Endothelial cell of umbilical vein (primary cell): ENCODE data around the gene FBXL12. TPM values are rescaled to one million over a fixed set of nuclear protein-coding genes. Genes with fewer than 3 reads are reported as not detected.
A peak's percentile ranks its signal among the peaks of the same experiment; 100 is the strongest.

ENCODE experiments used
- Bru-seq: library from RNA; stranded (reverse); fragments of 400-500 nt; gene quantifications from one replicate; lab custom pipeline; 2021; lab: Mats Ljungman, UMichigan
- BruChase-seq, 2 experiments: library from RNA; stranded (reverse); fragments of 400-500 nt; gene quantifications; one replicate each; lab custom pipeline; 2021; lab: Mats Ljungman, UMichigan
- BruUV-seq: library from RNA; stranded (reverse); fragments of 400-500 nt; replicated peaks from 2 replicates; lab custom pipeline; 2021; lab: Mats Ljungman, UMichigan
- CTCF ChIA-PET: fragments of 300-600, 350-600 bp; sonication (Branson Sonifier 250); formaldehyde crosslinking; loops from one replicate; lab custom pipeline; 2021; ENCODE audit warnings: antibody characterized with exemption, inconsistent platforms; lab: Charles Lee
- POLR2A ChIA-PET: fragments of 300-600, 350-600 bp; sonication (Branson Sonifier 250); formaldehyde crosslinking; loops from one replicate; lab custom pipeline; 2021; ENCODE audit warnings: antibody characterized with exemption, inconsistent platforms; lab: Charles Lee
- DNase-seq: peaks from one replicate; pipeline ENCODE4 v3.0.0-alpha.2; 2011; ENCODE audit warnings: low read depth, low spot score
- FAIRE-seq: peaks from 2 replicates; lab custom pipeline; 2011; peaks lifted over from hg19 to GRCh38; lab: Jason Lieb, UNC
- H2AFZ ChIP-seq: 2 replicates; pipeline ENCODE4 v1.6.0; 2012; ENCODE audit warnings: low read depth, low read length, control low read depth, inconsistent platforms
- H3K27ac ChIP-seq: 2 replicates; pipeline ENCODE4 v1.5.1; 2011; ENCODE audit warnings: low read depth, mild to moderate bottlenecking, control low read depth, low read length, moderate library complexity; ENCODE audit not compliant: insufficient read depth
- H3K27me3 ChIP-seq, 2 experiments: 2 replicates each; pipeline versions ENCODE4 v1.6.0 to v1.6.1; 2011; ENCODE audit warnings: low read length in 2 of 2, mixed read lengths in 1 of 2; ENCODE audit not compliant: control insufficient read depth in 2 of 2, insufficient read depth in 2 of 2
- H3K36me3 ChIP-seq, 2 experiments: 2 replicates in 1 of 2; 3 replicates in 1 of 2; pipeline ENCODE4 v1.5.1; 2011; ENCODE audit warnings: low read length in 2 of 2, mild to moderate bottlenecking in 1 of 2, moderate library complexity in 1 of 2; ENCODE audit not compliant: control insufficient read depth in 2 of 2, insufficient read depth in 2 of 2; ENCODE audit errors: extremely low read depth in 1 of 2
- H3K4me1 ChIP-seq: 3 replicates; pipeline ENCODE4 v1.5.1; 2011; ENCODE audit warnings: mild to moderate bottlenecking, low read length; ENCODE audit not compliant: control insufficient read depth, insufficient read depth; ENCODE audit errors: extremely low read depth
- H3K4me2 ChIP-seq: 2 replicates; pipeline ENCODE4 v1.6.1; 2011; ENCODE audit warnings: low read length, control low read depth, mixed read lengths; ENCODE audit not compliant: insufficient read depth
- H3K4me3 ChIP-seq, 3 experiments: fragments of 200-600 bp in 1 of 3; sonication (generic), shearing (Covaris generic) in 1 of 3; replicated peaks in 1 of 3; 2 replicates each; pipeline ENCODE4 v1.5.1; 2011 to 2016; ENCODE audit warnings: control low read depth in 3 of 3, low read length in 3 of 3, mild to moderate bottlenecking in 2 of 3, inconsistent platforms in 1 of 3, low read depth in 1 of 3, moderate library complexity in 1 of 3; ENCODE audit not compliant: insufficient read depth in 1 of 3
- H3K79me2 ChIP-seq: 2 replicates; pipeline ENCODE4 v1.6.0; 2012; ENCODE audit warnings: low read length, inconsistent platforms; ENCODE audit not compliant: control insufficient read depth, insufficient read depth
- H3K9ac ChIP-seq: replicated peaks from 2 replicates; pipeline ENCODE3; 2011; ENCODE audit warnings: low read length, control low read depth; ENCODE audit not compliant: insufficient read depth; ENCODE audit errors: extremely low read depth
- H3K9me1 ChIP-seq: replicated peaks from 3 replicates; pipeline ENCODE4 v1.6.0; 2011; ENCODE audit warnings: mild to moderate bottlenecking, low read length; ENCODE audit not compliant: control insufficient read depth, insufficient read depth; ENCODE audit errors: extremely low read depth
- H3K9me3 ChIP-seq: replicated peaks from 2 replicates; pipeline ENCODE4 v1.5.1; 2012; ENCODE audit warnings: low read length, inconsistent platforms; ENCODE audit not compliant: control insufficient read depth, insufficient read depth
- H4K20me1 ChIP-seq: replicated peaks from 2 replicates; pipeline ENCODE3; 2011; ENCODE audit warnings: mild to moderate bottlenecking, low read length; ENCODE audit not compliant: control insufficient read depth, insufficient read depth; ENCODE audit errors: extremely low read depth
- GATA2 ChIP-seq: IDR thresholded peaks from 2 replicates; pipeline ENCODE4 v1.7.0; 2011; ENCODE audit warnings: low read depth, mild to moderate bottlenecking, moderate library complexity, mixed read lengths, low read length; ENCODE audit not compliant: insufficient read length, insufficient read depth
- MAX ChIP-seq: IDR thresholded peaks from 2 replicates; pipeline ENCODE4 v1.6.1; 2011; ENCODE audit not compliant: insufficient read depth, insufficient read length
- POLR2A ChIP-seq: IDR thresholded peaks from 2 replicates; pipeline ENCODE4 v1.6.1; 2012; ENCODE audit warnings: low read depth, mild to moderate bottlenecking, control low read depth, low read length
- POLR2AphosphoS5 ChIP-seq: IDR thresholded peaks from 2 replicates; pipeline ENCODE4 v1.6.1; 2012; ENCODE audit warnings: low read depth, mild to moderate bottlenecking, control low read depth, low read length, moderate library complexity; ENCODE audit not compliant: insufficient read depth
- dilution Hi-C: fragments of 300-500 bp; cut with MboI; formaldehyde crosslinking; loops from one replicate; pipeline ENCODE4 v1.15.0; 2019; ENCODE audit warnings: low sequenced_read_pairs; ENCODE audit not compliant: extremely low pct_ligation_motif_present
- intact Hi-C: fragments of 100-400 bp; cut with micrococcal nuclease; formaldehyde crosslinking; loops from one replicate; pipeline ENCODE4 v1.10.0; 2022
- long read RNA-seq: library from polyadenylated mRNA; stranded (forward); transcript quantifications from one replicate; pipeline ENCODE4 v2.0.0, GENCODE V29; 2021
- polyA minus RNA-seq, 3 experiments: library from RNA; depleted of rRNA, polyadenylated mRNA; stranded (reverse); fragments of >200 nt; gene quantifications; 1 replicate in 1 of 3; 2 replicates in 2 of 3; pipeline ENCODE4 v1.2.3, GENCODE V29; 2011
- polyA plus RNA-seq, 4 experiments: library from polyadenylated mRNA; depleted of rRNA in 3 of 4; stranded (reverse) in 3 of 4; unstranded in 1 of 4; fragments of >200 nt; gene quantifications; 2 replicates each; pipeline versions ENCODE4 v1.2.1 to v1.2.3, GENCODE V29; 2011 to 2012; ENCODE audit warnings: missing spikeins in 1 of 4
- total RNA-seq: library from RNA; stranded (reverse); gene quantifications from 2 replicates; pipeline ENCODE4 v1.2.3, GENCODE V29; 2021

Gene FBXL12
- total RNA-seq = 25.8 and 26.9 TPM in 2 replicates
- 33.3 and 47.5 TPM in 2 replicates for polyA plus RNA-seq
- polyA plus RNA-seq (2011; cell fraction: cytosol; rRNA removed) = 22.7 and 30.7 TPM in 2 replicates
- polyA plus RNA-seq (2011; cell fraction: nucleus; rRNA removed) = 37.8 and 44.3 TPM in 2 replicates
- 16.0 and 20.6 TPM in 2 replicates for polyA plus RNA-seq (2012)
- polyA minus RNA-seq = 13.5 and 16.9 TPM in 2 replicates
- 8.6 TPM for polyA minus RNA-seq (2011; cell fraction: cytosol; rRNA and poly(A)+ RNA removed)
- polyA minus RNA-seq (2011; cell fraction: nucleus; rRNA and poly(A)+ RNA removed) = 16.0 and 23.8 TPM in 2 replicates
- percentile 69 among the genes with signal in this experiment for Bru-seq, nascent RNA
- percentile 62 among the genes with signal in this experiment for BruChase-seq, experiment 1, labeled RNA remaining after a 6-hour chase
- BruChase-seq, experiment 2, labeled RNA remaining after a 2-hour chase = percentile 67 among the genes with signal in this experiment
- long read RNA-seq, transcript FBXL12-201 (3 exons, 1,852 nt) = major isoform, 13 of 28 reads
- long read RNA-seq, partial matches to known transcripts = 0 of 28 reads
- long read RNA-seq, other reads (novel, unspliced or antisense) = 12 of 28 reads

GRCh38 chr19:9818734-9819595 is at the start of gene FBXL12:
Gene FBXL12 (minus strand): TSS chr19:9819079. CDS start chr19:9818813, 266 bp downstream.
- dilution Hi-C loops = no loop called here
- Histone ChIP-seq H3K4me3 (peak within 1 kb of the TSS; percentile 42 to 82 (median 74)), H3K9ac (peak within 1 kb of the TSS; percentile 88), H3K79me2 (peaks cover 28% of the 10 kb centered on the region), H4K20me1 (no peaks in the 10 kb centered on the region), H3K9me1 (no peaks in the 10 kb centered on the region), H3K9me3 (no peaks in the 10 kb centered on the region), H3K4me1 (peaks cover 12% of the 10 kb centered on the region), H3K4me2 (peak within 1 kb of the TSS; percentile 85), H2AFZ (peak within 1 kb of the TSS; percentile 92), H3K27ac (peak within 1 kb of the TSS; percentile 56), H3K36me3 (no peaks in the 10 kb centered on the region), H3K27me3 (no peaks in the 10 kb centered on the region)
- TF ChIP-seq GATA2 = no peak
- TF ChIP-seq POLR2A = peak; percentile 86
- peak; percentile 68 for TF ChIP-seq POLR2AphosphoS5
- no peak for TF ChIP-seq MAX
- POLR2A ChIA-PET = interaction anchor here (1.3 kb wide), 1 partner anchor 9 kb away, joined by 5 read pairs; the partner anchor contains the start of gene UBL5
- BruUV-seq = no TSS peak
- DNase-seq = peak; percentile 99
- intact Hi-C loops = loop anchor here (1.0 kb wide), 4 partner anchors 16 to 198 kb away; partner anchors contain the start of genes PIN1 and ZNF561
- CTCF ChIA-PET = interaction anchor here (0.9 kb wide), 1 partner anchor 23 kb away, joined by 3 read pairs; no protein-coding TSS in a partner anchor
- peak; percentile 97 for FAIRE-seq
